WI38 (cell line): ENCODE results near the gene CDKAL1.

Source experiments
- H3K4me3 ChIP-seq: 2 replicates; pipeline ENCODE4 v1.5.1; 2011; ENCODE audit warnings: low read depth, mild to moderate bottlenecking, control low read depth, low read length
- CTCF ChIP-seq: IDR thresholded peaks from 2 replicates; pipeline ENCODE4 v1.5.1; 2012; ENCODE audit warnings: low read depth, mild to moderate bottlenecking, control low read depth, low read length

CDKAL1 gene

GRCh38 chr6:20851795-20852194 is 317.5 kb downstream of the CDKAL1 start:
- TF ChIP-seq CTCF: no peak

GRCh38 chr6:20853828-20854227 is 319.6 kb downstream of the CDKAL1 start:
- no peak for TF ChIP-seq CTCF
- H3K4me3 ChIP-seq: no peak overlapping the region

More at GRCh38 chr6:20851795-20852194, 317.5 kb downstream of the CDKAL1 start:
- H3K4me3 ChIP-seq: no peak overlapping the region

GRCh38 chr6:20856681-20857288 is 322.5 kb downstream of the CDKAL1 start:
- no peak for TF ChIP-seq CTCF
- no peak overlapping the region for H3K4me3 ChIP-seq

GRCh38 chr6:20861481-20861880 is 327.2 kb downstream of the CDKAL1 start:
- TF ChIP-seq CTCF: no peak
- no peak overlapping the region for H3K4me3 ChIP-seq

GRCh38 chr6:20866036-20866435 is 331.8 kb downstream of the CDKAL1 start:
- no peak overlapping the region for H3K4me3 ChIP-seq
- TF ChIP-seq CTCF: no peak

GRCh38 chr6:20866935-20867703 is 332.9 kb downstream of the CDKAL1 start:
- TF ChIP-seq CTCF: no peak
- no peak overlapping the region for H3K4me3 ChIP-seq

GRCh38 chr6:20868397-20869096 is 334.3 kb downstream of the CDKAL1 start:
- TF ChIP-seq CTCF: no peak
- H3K4me3 ChIP-seq: no peak overlapping the region
